Measurements from ENCODE around the gene MAG. TPM values are rescaled to one million over a fixed set of nuclear protein-coding genes. Genes with fewer than 3 reads are reported as not detected.

Gene MAG
- total RNA-seq, 2 donors from 2014 or later = not detected

- Histone ChIP-seq H3K27ac (no peak overlapping the region), H3K9me3 (no peaks in the 10 kb centered on the region), H3K27me3 (no peaks in the 10 kb centered on the region), H3K4me3 (no peak overlapping the region), H3K36me3 (no peaks in the 10 kb centered on the region), H3K4me1 (no peaks in the 10 kb centered on the region)
- no peak for TF ChIP-seq CTCF (IDR thresholded peaks at IDR 0.05)
- no peak for DNase-seq (ENCODE audit: low spot score)
Observed at GRCh38 chr19:35292421-35293362, 731 bp downstream of the MAG start.

DNA sequence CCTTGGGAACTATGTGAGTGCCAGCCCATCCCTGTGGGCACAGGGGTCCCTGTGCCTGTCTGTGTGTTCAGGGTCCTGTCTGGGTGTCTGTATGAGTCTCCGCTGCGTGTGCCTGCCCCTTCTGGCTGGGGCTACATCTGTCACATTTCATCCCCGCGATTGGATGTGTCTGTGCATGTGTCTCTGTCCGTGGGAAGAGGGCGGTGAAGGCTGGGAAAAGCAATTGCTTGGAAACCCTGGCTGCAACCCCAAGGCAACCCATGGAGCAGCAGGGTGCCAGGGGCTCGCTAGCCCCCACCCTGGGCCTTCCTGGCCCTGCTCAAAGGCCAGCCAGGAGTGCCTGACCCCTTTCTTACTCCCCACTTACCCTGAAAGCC, 1.4 kb downstream of the MAG start:
- Histone ChIP-seq H3K4me3 (no peak overlapping the region), H3K9me3 (no peaks in the 10 kb centered on the region), H3K27ac (no peak overlapping the region), H3K36me3 (no peaks in the 10 kb centered on the region), H3K27me3 (no peaks in the 10 kb centered on the region), H3K4me1 (no peaks in the 10 kb centered on the region)
- no peak for TF ChIP-seq CTCF (IDR thresholded peaks at IDR 0.05)
- DNase-seq (ENCODE audit: low spot score) = no peak

- TF ChIP-seq CTCF (IDR thresholded peaks at IDR 0.05) = no peak
- H3K27ac ChIP-seq = no peak overlapping the region
Observed at GRCh38 chr19:35293808-35294207, 1.8 kb downstream of the MAG start.

GRCh38 chr19:35294328-35294727, 2.4 kb downstream of the MAG start:
- DNase-seq (ENCODE audit: low spot score) = no peak
- Histone ChIP-seq H3K27me3 (no peaks in the 10 kb centered on the region), H3K36me3 (no peaks in the 10 kb centered on the region), H3K4me3 (no peak overlapping the region), H3K27ac (no peak overlapping the region), H3K4me1 (no peaks in the 10 kb centered on the region), H3K9me3 (no peaks in the 10 kb centered on the region)
- no peak for TF ChIP-seq CTCF (IDR thresholded peaks at IDR 0.05)

More at GRCh38 chr19:35293808-35294207, 1.8 kb downstream of the MAG start:
- H3K4me1 ChIP-seq = no peaks in the 10 kb centered on the region
- no peaks in the 10 kb centered on the region for H3K9me3 ChIP-seq
- H3K36me3 ChIP-seq = no peaks in the 10 kb centered on the region
- DNase-seq (ENCODE audit: low spot score) = no peak
- H3K4me3 ChIP-seq = no peak overlapping the region
- H3K27me3 ChIP-seq = no peaks in the 10 kb centered on the region

GRCh38 chr19:35294859-35295791, 3.2 kb downstream of the MAG start:
- no peaks in the 10 kb centered on the region for H3K4me1 ChIP-seq
- no peak for TF ChIP-seq CTCF (IDR thresholded peaks at IDR 0.05)
- no peak overlapping the region for H3K4me3 ChIP-seq
- H3K27me3 ChIP-seq = no peaks in the 10 kb centered on the region
- H3K9me3 ChIP-seq = no peaks in the 10 kb centered on the region
- H3K36me3 ChIP-seq = no peaks in the 10 kb centered on the region
- no peak overlapping the region for H3K27ac ChIP-seq
- no peak for DNase-seq (ENCODE audit: low spot score)
